Mucosa of gallbladder (tissue), 1 donor: Measurements from ENCODE around the gene FAXDC2. TPM values are rescaled to one million over a fixed set of nuclear protein-coding genes. Genes with fewer than 3 reads are reported as not detected.
"Not testable (repeated sequence)": the region's sequence is repeated elsewhere in the genome, so short reads cannot be mapped to it uniquely, and the experiment has no call there.

Experiments
- DNase-seq: peaks from one replicate; pipeline ENCODE4 v3.0.0-alpha.2; 2020; ENCODE audit warnings: low spot score
- total RNA-seq: library from RNA; stranded (reverse); gene quantifications from one replicate; pipeline ENCODE4 v1.2.1, GENCODE V29; 2021
- donor health status: DM: no; HTN: no; CAD: no.

FAXDC2 gene
- total RNA-seq, 1 donor from 2014 or later: 91.0 TPM

- no peak for DNase-seq
Observed at GRCh38 chr5:154861946-154862345, 11.5 kb upstream of the FAXDC2 start.

- DNase-seq: no peak
Observed at GRCh38 chr5:154860765-154861164, 10.4 kb upstream of the FAXDC2 start.

GRCh38 chr5:154860123-154860522, 9.7 kb upstream of the FAXDC2 start:
- no peak for DNase-seq

GRCh38 chr5:154858972-154859871, 8.8 kb upstream of the FAXDC2 start:
- DNase-seq: no peak

- peak; percentile 98 for DNase-seq
Observed at GRCh38 chr5:154858297-154858971, 8.0 kb upstream of the FAXDC2 start, which contains the start of gene CNOT8. CNOT8 (plus strand) TSS chr5:154858627; CDS start chr5:154863279, 4,652 bp downstream.

- peak; percentile 94 for DNase-seq
Observed at GRCh38 chr5:154857530-154858296, 7.3 kb upstream of the FAXDC2 start.

GRCh38 chr5:154851351-154851750, 948 bp upstream of the FAXDC2 start:
- no peak for DNase-seq

GRCh38 chr5:154849791-154850201, 607 bp downstream of the FAXDC2 start:
- no peak for DNase-seq

- DNase-seq: no peak
Observed at GRCh38 chr5:154849264-154849785, 1.1 kb downstream of the FAXDC2 start.

- no peak for DNase-seq
Observed at GRCh38 chr5:154844809-154845208, 5.6 kb downstream of the FAXDC2 start.

- DNase-seq: no peak
Observed at GRCh38 chr5:154842689-154843530, 7.5 kb downstream of the FAXDC2 start.

- DNase-seq: no peak
Observed at GRCh38 chr5:154841273-154841661, 9.1 kb downstream of the FAXDC2 start.

GRCh38 chr5:154840435-154841272, 9.7 kb downstream of the FAXDC2 start:
- no peak for DNase-seq

GRCh38 chr5:154837009-154837901, 13.1 kb downstream of the FAXDC2 start:
- DNase-seq: no peak

- DNase-seq: no peak
Observed at GRCh38 chr5:154836225-154836624, 14.2 kb downstream of the FAXDC2 start.

- not testable (repeated sequence) for DNase-seq
Observed at GRCh38 chr5:154835701-154836052, 14.7 kb downstream of the FAXDC2 start.

GRCh38 chr5:154834053-154834452, 16.4 kb downstream of the FAXDC2 start:
- no peak for DNase-seq

- not testable (repeated sequence) for DNase-seq
Observed at GRCh38 chr5:154832804-154833203, 17.6 kb downstream of the FAXDC2 start.

GRCh38 chr5:154831451-154831850, 19.0 kb downstream of the FAXDC2 start:
- no peak for DNase-seq
